Common myeloid progenitor, CD34-positive (primary cell): ENCODE measurements around the gene PSD4.
A peak's percentile ranks its signal among the peaks of the same experiment; 100 is the strongest.

ENCODE experiments used
- CTCF ChIA-PET: fragments of 350-600 bp; sonication (Branson Sonifier 250); formaldehyde crosslinking; loops from one replicate; lab custom pipeline; 2021; ENCODE audit warnings: antibody characterized with exemption; lab: Charles Lee
- POLR2A ChIA-PET: fragments of 350-600 bp; sonication (Branson Sonifier 250); formaldehyde crosslinking; loops from one replicate; lab custom pipeline; 2021; ENCODE audit warnings: antibody characterized with exemption; lab: Charles Lee
- DNase-seq, 3 donors: peaks; one replicate each; pipeline versions ENCODE4 v3.0.0 to v3.0.0-alpha.2; 2013
- H3K27ac ChIP-seq, 2 experiments: 1 replicate in 1 of 2; 2 replicates in 1 of 2; pipeline ENCODE4 v1.7.0; 2013; ENCODE audit warnings: inconsistent platforms in 2 of 2, low read length in 2 of 2, mild to moderate bottlenecking in 2 of 2, low read depth in 1 of 2, moderate library complexity in 1 of 2; ENCODE audit not compliant: severe bottlenecking in 2 of 2, insufficient read depth in 1 of 2, poor library complexity in 1 of 2
- H3K27me3 ChIP-seq, 5 experiments: replicated peaks in 2 of 5; 1 replicate in 3 of 5; 2 replicates in 2 of 5; pipeline versions ENCODE4 v1.6.1 to v1.7.0; 2013; ENCODE audit warnings: low read length in 4 of 5, mild to moderate bottlenecking in 2 of 5, moderate library complexity in 2 of 5, inconsistent platforms in 1 of 5; ENCODE audit not compliant: insufficient read depth in 5 of 5, control insufficient read depth in 4 of 5
- H3K36me3 ChIP-seq, 4 experiments: 1 replicate in 2 of 4; 2 replicates in 2 of 4; pipeline versions ENCODE4 v1.6.1 to v1.7.0; 2013; ENCODE audit warnings: low read length in 3 of 4, control low read depth in 1 of 4, mild to moderate bottlenecking in 1 of 4; ENCODE audit not compliant: control insufficient read depth in 4 of 4, insufficient read depth in 4 of 4
- H3K4me1 ChIP-seq, 4 experiments: 1 replicate in 3 of 4; 2 replicates in 1 of 4; pipeline versions ENCODE4 v1.6.1 to v1.7.1; 2013; ENCODE audit warnings: low read length in 3 of 4, mild to moderate bottlenecking in 3 of 4, control low read depth in 1 of 4, inconsistent platforms in 1 of 4, moderate library complexity in 1 of 4; ENCODE audit not compliant: control insufficient read depth in 4 of 4, insufficient read depth in 4 of 4; ENCODE audit errors: control extremely low read depth in 1 of 4
- H3K4me3 ChIP-seq, 7 experiments: 1 replicate in 4 of 7; 2 replicates in 3 of 7; pipeline versions ENCODE4 v1.5.1 to v1.7.0; 2013; ENCODE audit warnings: mild to moderate bottlenecking in 7 of 7, low read length in 6 of 7, moderate library complexity in 6 of 7, inconsistent platforms in 2 of 7, low read depth in 2 of 7, control low read depth in 1 of 7; ENCODE audit not compliant: insufficient read depth in 4 of 7, control insufficient read depth in 1 of 7; ENCODE audit errors: extremely low read depth in 1 of 7
- H3K9me3 ChIP-seq, 5 experiments: 1 replicate in 4 of 5; 2 replicates in 1 of 5; pipeline versions ENCODE4 v1.6.1 to v1.7.1; 2013; ENCODE audit warnings: low read length in 4 of 5, mild to moderate bottlenecking in 2 of 5, inconsistent platforms in 1 of 5, low read depth in 1 of 5, moderate library complexity in 1 of 5; ENCODE audit not compliant: control insufficient read depth in 4 of 5, insufficient read depth in 2 of 5; ENCODE audit errors: control extremely low read depth in 1 of 5
- WGBS: methylation state at CpG from one replicate; pipeline ENCODE4 v1.1.5; 2013; ENCODE audit not compliant: insufficient coverage; 5-methylcytosine and 5-hydroxymethylcytosine counted together

Gene PSD4

GRCh38 chr2:113164215-113164929 is 9.4 kb upstream of the PSD4 start:
- Histone ChIP-seq H3K27me3 (no peaks in the 10 kb centered on the region), H3K36me3 (no peaks in the 10 kb centered on the region), H3K4me3 (no peak overlapping the region), H3K4me1 (peaks cover 0 to 14% (median 3%) of the 10 kb centered on the region in 4 experiments), H3K9me3 (no peaks in the 10 kb centered on the region), H3K27ac (no peak overlapping the region)
- ChIA-PET CTCF (interaction anchor here (0.8 to 4.1 kb wide), 6 partner anchors 8 to 37 kb away, joined by 3 to 16 read pairs (median 3); no protein-coding TSS in a partner anchor), POLR2A (interaction anchor here (1.3 kb wide), 1 partner anchor 11 kb away, joined by 3 read pairs; no protein-coding TSS in a partner anchor)
- no peak for DNase-seq
- 93% methylated on average over 11 of the region's 11 CpGs for WGBS

GRCh38 chr2:113164930-113165585 is 8.7 kb upstream of the PSD4 start:
- H3K27me3 ChIP-seq, result no peaks in the 10 kb centered on the region
- no peak overlapping the region for H3K27ac ChIP-seq
- POLR2A ChIA-PET, result interaction anchor here (1.3 kb wide), 1 partner anchor 10 kb away, joined by 3 read pairs; no protein-coding TSS in a partner anchor
- peaks cover 0 to 14% (median 3%) of the 10 kb centered on the region in 4 experiments for H3K4me1 ChIP-seq
- H3K9me3 ChIP-seq, result no peaks in the 10 kb centered on the region
- CTCF ChIA-PET, result interaction anchor here (0.8 to 4.1 kb wide), 7 partner anchors 9 to 36 kb away, joined by 3 to 16 read pairs (median 3); no protein-coding TSS in a partner anchor
- no peaks in the 10 kb centered on the region for H3K36me3 ChIP-seq
- 91% methylated on average over 10 of the region's 10 CpGs for WGBS
- DNase-seq, result no peak
- H3K4me3 ChIP-seq, result no peak overlapping the region

DNA sequence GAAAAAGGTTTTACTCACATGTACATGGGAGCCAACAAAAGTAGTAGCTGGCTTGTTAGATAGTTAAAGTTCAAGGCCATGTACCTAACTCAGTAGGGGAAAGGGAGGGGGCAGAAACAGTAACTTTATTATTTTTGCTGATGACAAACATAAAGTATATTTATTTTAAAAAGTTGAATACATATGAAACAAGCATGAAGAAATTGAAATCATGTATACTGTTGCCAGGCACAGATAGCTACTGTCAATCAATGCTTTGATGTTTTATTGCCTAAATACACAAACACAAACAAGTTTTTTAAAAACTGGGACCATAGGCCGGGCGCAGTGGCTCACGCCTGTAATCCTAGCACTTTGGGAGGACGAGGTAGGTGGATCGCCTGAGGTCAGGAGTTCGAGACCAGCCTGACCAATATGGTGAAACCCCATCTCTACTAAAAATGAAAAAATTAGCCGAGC is 7.6 kb upstream of the PSD4 start:
- no peak for DNase-seq
- H3K4me3 ChIP-seq, result no peak overlapping the region
- H3K4me1 ChIP-seq, result peaks cover 0 to 14% (median 3%) of the 10 kb centered on the region in 4 experiments
- H3K9me3 ChIP-seq, result no peaks in the 10 kb centered on the region
- CTCF ChIA-PET, result interaction anchor here (0.8 to 4.1 kb wide), 4 partner anchors 9 to 29 kb away, joined by 3 to 16 read pairs (median 4); no protein-coding TSS in a partner anchor
- WGBS, result 98% methylated on average over 6 of the region's 7 CpGs
- no peaks in the 10 kb centered on the region for H3K36me3 ChIP-seq
- H3K27me3 ChIP-seq, result no peaks in the 10 kb centered on the region
- POLR2A ChIA-PET, result no interaction called here
- H3K27ac ChIP-seq, result no peak overlapping the region

DNA sequence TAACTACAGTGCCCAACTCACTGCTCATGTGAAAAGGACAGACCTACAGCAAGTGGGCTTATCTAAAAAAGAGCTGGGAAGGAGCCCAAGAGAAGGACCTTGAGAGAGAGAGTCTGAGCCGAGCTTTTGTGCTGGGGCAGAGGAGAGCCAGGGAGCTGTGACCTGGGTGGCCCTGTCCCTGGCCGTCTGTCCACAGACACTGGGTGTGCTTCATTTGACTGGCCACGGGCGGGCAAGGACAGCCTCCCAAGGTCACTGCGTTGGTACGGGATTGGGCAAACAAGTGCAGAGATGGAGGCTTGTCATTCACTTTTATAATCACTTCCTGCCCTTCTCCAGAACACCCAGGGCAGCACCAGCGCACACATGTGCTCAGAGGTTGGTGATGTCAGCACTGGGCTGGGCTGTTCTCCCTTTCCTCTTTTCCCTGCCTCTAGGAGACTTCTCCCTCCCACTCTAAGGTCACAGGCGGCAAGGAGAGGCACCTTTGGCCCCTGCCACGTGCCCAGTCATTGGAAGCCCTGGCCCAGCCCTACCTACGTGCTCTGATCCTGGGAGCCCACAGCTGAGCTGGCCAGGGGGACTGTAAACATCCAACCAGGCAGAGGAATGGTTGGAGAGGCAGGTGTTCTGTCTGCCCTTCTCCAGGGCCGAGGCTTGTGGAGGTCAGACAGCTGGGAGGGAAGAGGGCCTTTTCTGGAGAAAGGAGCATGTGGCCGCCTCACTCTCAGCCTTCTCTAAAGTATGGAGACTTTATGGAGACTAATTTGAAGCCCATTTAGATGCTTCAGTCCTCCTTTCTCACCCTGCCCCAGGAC is 6.4 kb upstream of the PSD4 start:
- WGBS, result 91% methylated on average over 7 of the region's 12 CpGs
- H3K4me1 ChIP-seq, result peaks cover 0 to 17% (median 3%) of the 10 kb centered on the region in 4 experiments
- H3K27me3 ChIP-seq, result no peaks in the 10 kb centered on the region
- no peak overlapping the region for H3K4me3 ChIP-seq
- H3K36me3 ChIP-seq, result no peaks in the 10 kb centered on the region
- DNase-seq, result no peak
- H3K27ac ChIP-seq, result no peak overlapping the region
- ChIA-PET POLR2A (no interaction called here), CTCF (interaction anchor here (0.8 to 4.1 kb wide), 3 partner anchors 8 to 32 kb away, joined by 3 to 16 read pairs (median 4); no protein-coding TSS in a partner anchor)
- H3K9me3 ChIP-seq, result no peaks in the 10 kb centered on the region

DNA sequence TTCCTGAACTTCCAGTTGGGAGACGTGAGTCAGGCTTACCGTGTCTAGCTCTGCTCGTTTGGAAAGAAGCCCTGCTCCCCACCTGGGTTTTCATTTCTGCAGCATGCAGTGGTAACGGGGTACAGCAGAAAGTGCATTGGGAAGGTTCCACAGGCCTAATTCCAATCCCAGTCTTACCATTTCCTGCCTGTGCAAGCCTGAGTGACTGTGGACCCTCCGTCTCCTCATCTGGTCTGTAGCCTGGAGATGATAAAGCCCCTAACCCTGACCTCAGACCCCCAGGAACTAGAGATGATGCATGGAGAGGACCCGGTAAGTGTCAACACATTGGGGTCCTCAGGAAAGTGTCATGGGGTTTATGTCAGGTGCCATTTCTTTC is 5.8 kb upstream of the PSD4 start:
- no peaks in the 10 kb centered on the region for H3K36me3 ChIP-seq
- peaks cover 0 to 22% (median 8%) of the 10 kb centered on the region in 4 experiments for H3K4me1 ChIP-seq
- H3K4me3 ChIP-seq, result no peak overlapping the region
- DNase-seq, result no peak
- no peaks in the 10 kb centered on the region for H3K27me3 ChIP-seq
- H3K27ac ChIP-seq, result no peak overlapping the region
- CTCF ChIA-PET, result interaction anchor here (0.7 to 0.8 kb wide), 2 partner anchors 30 to 31 kb away, joined by 3 read pairs; no protein-coding TSS in a partner anchor
- no peaks in the 10 kb centered on the region for H3K9me3 ChIP-seq
- 98% methylated on average over 5 of the region's 6 CpGs for WGBS
- POLR2A ChIA-PET, result no interaction called here

DNA sequence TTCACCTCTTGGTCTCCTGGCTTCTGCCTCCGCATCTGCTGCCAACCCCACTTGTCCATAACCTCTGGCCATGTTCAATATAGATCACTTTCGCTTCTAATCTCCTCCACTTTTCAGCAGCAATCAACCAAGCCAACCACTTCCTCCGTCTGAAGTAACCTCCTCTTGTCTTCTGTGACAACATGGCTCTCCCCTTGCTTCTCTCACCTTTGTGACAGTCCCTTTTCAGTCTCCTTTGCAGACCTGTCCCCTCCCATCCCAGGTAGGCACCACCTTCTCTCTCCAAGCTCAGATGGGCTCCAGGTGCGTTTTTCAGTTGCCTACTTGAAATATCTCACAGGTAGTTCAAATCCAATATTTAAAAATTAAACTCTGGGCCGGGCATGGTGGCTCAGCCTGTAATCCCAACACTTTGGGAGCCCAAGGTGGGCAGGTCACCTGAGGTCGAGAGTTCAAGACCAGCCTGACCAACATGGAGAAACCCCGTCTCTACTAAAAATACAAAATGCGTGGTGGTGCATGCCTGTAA is 4.7 kb upstream of the PSD4 start:
- Histone ChIP-seq H3K27me3 (no peaks in the 10 kb centered on the region), H3K9me3 (no peaks in the 10 kb centered on the region), H3K27ac (no peak overlapping the region), H3K4me3 (no peak overlapping the region), H3K4me1 (peaks cover 5 to 30% (median 19%) of the 10 kb centered on the region in 4 experiments), H3K36me3 (no peaks in the 10 kb centered on the region)
- 98% methylated on average over 8 of the region's 8 CpGs for WGBS
- DNase-seq, result peak in 2 of 3 donors; percentile 12 to 26
- ChIA-PET CTCF (no interaction called here), POLR2A (no interaction called here)
